Mucosa of gallbladder (tissue), 1 donor: ENCODE measurements around the gene TBC1D3H. TPM values are rescaled to one million over a fixed set of nuclear protein-coding genes. Genes with fewer than 3 reads are reported as not detected.
"Not testable (repeated sequence)": the region's sequence is repeated elsewhere in the genome, so short reads cannot be mapped to it uniquely, and the experiment has no call there.

ENCODE experiments used
- DNase-seq: peaks from one replicate; pipeline ENCODE4 v3.0.0-alpha.2; 2020; ENCODE audit warnings: low spot score
- total RNA-seq: library from RNA; stranded (reverse); gene quantifications from one replicate; pipeline ENCODE4 v1.2.1, GENCODE V29; 2021
- donor health status: DM: no; HTN: no; CAD: no.

Gene TBC1D3H
- total RNA-seq = not detected

DNA sequence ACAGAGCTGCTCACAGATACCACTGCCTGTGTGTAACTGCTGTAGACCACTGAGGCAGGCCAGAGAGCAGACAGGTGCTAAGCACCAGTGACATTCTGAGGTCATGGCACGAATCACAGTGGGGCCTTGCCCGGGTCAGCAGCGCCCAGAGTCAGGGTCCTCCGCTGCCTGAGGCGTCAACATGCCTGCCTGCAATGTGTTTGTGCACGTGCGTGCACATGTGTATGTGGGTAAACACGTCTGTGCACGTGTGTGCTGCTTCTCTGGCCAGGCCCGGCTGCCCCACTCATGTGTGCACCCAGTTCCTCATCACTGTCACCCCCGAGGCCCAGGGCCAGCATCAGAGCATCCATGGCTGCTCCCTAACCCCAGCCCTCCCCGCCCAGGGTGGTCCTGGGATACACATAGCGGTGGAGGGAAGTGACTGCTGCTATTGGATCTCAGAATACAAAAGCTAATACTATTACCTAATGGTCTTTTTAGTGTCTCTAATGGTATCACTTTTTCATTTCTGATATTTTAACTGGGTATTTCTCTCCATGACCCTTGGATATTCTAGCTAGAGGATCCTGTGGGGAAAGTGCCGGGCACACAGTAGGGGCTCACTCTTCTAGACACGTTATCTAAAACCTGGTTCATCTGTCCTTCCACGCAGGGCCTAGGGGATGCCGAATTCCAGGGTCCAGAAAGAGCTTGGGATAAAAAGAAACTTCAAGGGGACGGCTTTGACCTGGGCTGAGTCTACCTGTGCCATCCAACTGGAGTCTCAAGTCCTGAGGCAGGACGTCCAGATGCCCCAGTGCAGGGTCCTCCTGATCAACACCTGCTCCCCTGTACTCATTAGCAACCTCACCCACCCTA is at the start of gene TBC1D3H:
Gene TBC1D3H, minus strand, starts transcription at position 51 of the 861 bp plus-strand sequence. CDS start 1,540 bp downstream, outside the sequence.
- DNase-seq = not testable (repeated sequence)

DNA sequence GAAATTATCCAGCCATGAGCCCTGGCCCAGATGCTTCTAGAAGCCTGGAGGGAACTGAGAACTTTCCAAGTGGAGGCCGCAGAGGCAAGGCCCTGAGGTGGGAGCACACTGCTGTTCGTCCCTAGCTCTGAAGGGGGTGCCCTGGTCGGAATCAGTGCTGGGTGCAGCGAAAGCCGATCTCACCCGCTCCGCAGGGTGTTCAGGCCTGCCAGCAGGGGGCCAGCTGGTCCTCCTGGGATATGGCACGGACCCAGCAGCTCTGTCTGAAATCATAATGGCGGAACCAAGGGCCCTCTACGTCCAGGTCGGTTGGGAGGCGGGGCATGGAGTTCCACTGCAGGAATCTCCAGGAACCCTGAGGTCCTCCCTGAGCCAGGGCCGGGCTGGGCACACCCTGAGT is 40.7 kb upstream of the TBC1D3H start:
- DNase-seq = not testable (repeated sequence)

DNA sequence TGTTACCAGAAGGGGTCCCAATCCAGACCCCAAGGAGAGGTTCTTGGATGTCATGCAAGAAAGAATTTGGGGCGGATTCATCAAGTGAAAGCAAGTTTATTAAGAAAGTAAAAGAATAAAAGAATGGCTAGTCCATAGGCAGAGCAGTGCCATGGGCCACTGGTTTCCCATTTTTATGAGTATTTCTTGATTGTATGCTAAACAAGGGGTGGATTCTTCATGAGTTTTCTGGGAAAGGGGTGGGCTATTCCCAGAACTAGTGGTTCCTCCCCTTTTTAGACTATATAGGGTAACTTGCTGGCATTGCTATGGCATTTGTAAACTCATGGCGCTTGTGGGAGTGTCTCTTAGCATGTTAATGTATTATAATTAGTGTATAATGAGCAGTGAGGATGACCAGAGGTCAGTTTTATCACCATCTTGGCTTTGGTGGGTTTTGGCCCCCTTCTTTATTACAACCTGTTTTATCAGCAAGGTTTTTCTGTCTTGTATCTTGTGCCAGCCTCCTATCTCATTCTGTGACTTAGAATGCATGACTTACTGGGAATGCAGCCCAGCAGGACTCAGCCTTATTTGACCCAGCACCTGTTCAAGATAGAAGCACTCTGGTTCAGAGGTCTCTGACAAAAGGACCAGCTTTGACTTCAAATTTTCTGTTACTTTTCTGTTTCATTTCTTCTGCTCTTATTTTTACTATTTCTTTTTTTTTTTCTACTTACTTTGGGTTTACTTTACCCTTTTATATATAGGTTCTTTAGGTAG is 27.1 kb upstream of the TBC1D3H start:
- DNase-seq = not testable (repeated sequence)

DNA sequence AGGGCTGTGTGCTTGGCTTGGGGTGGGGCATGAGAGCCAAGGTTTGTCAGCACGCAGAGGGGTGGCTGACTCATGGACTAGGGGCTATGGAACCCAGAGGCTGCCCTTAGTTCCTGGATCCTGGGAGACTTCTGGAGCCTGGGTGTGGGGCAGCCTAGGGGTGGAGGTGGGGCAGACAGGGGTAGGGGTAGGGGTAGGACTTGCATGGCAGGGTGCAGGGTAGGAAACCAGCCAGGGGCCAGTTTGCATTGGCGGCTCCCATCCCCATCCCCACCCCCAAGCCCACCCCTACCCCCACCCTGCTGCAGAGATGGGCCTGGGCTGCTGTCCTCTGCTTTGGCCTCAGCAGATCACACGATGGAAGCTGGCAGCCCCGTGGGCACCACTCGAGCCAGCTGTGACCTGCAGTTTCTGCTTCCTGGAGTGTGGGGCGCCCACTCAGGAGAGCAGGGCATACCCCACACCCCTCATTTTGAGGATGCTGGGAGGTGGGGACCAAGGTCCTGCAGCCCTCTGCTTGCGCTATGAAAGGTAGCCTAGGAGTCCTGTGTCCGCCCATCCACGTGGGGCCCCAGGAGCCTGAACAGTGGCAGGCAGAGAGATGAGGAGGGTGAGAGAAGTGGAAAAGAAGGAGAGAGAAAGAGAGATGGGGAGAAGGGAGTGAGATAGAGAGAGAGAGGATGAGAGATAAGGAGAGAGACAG is 2.9 kb upstream of the TBC1D3H start:
- DNase-seq = not testable (repeated sequence)

DNA sequence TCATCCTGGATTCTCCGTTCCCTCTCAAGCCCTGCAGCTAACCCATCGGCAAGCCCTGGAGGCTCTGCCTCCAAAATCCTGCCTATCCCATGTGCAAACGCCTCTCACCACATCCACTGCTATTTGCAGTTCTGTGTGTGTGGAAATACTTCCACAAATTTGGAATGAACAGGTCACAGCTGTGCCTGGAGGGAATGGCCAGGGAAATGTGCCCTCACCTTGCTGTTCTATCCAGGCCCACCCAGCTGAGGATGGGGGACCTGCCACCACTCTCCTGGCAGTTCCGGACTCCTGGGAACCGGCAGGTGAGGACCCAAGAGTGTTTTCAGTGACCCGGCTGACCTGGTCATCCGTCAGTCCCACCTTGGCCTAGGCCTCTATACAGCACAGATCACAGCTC is 12.3 kb downstream of the TBC1D3H start:
- not testable (repeated sequence) for DNase-seq

DNA sequence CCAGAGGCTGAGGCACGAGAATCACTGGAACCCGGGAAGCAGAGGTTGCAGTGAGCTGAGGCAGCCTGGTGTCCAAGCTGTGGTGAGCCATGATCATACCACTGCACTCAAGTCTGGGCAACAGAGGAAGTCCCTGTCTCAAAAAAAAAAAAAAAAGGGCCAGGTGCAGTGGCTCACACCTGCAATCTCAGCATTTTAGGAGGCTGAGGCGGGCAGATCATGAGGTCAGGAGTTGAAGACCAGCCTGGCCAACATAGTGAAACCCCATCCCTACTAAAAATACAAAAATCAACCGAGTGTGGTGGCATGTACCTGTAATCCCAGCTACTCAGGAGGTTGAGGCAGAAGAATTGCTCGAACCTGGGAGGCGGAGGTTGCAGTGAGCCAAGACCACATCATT is 25.7 kb downstream of the TBC1D3H start:
- DNase-seq = not testable (repeated sequence)

Other genes starting within 250 kb of the TBC1D3H start
- gene TBC1D3B, start 211.8 kb downstream of the TBC1D3H start, total RNA-seq = 6.0 TPM
- 13.4 TPM for gene CCL3L1, start 191.7 kb downstream of the TBC1D3H start, total RNA-seq
- gene CCL4L2, start 177.4 kb downstream of the TBC1D3H start, total RNA-seq = 23.7 TPM
- gene TBC1D3I, start 123.9 kb downstream of the TBC1D3H start, total RNA-seq = 1.4 TPM
- gene TBC1D3G, start 64.6 kb downstream of the TBC1D3H start, total RNA-seq = not detected
- 26.8 TPM for gene ZNHIT3, start 98.2 kb upstream of the TBC1D3H start, total RNA-seq
- 46.2 TPM for gene MYO19, start 146.4 kb upstream of the TBC1D3H start, total RNA-seq
- gene PIGW, start 146.6 kb upstream of the TBC1D3H start, total RNA-seq = 2.7 TPM
- gene GGNBP2, start 156.5 kb upstream of the TBC1D3H start, total RNA-seq = 65.9 TPM
- gene DHRS11, start 203.4 kb upstream of the TBC1D3H start, total RNA-seq = 16.9 TPM
- 8.3 TPM for gene MRM1, start 213.1 kb upstream of the TBC1D3H start, total RNA-seq